ENCODE results near the gene FAM124A.

DNA sequence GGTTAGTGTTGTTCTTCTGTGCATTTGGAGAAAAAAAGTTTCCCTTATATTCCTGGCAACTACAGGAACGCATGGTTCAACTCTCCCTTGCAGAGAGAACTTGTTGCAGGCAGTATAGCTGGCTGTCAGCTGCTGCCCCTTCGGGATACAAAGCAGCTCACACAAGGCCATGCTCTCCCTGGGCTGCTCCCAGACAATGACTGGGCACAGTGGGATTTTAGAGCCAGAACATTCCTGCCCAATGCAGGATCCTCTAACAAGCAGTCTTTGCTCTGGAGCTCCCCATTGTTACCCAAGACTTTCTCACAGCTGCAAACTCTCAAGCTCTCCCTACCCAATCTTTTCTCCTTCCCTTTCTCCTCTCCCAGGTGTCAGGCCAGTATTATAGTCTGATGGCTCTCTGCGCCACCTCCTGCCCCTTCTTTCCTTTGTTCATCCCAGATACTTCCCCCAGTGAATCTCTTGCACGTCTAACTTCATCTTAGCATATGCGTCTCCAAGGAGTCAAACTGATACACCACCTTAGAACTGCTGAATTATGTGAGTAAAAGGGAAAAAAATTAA, 89.8 kb downstream of the FAM124A start:
- TF ChIP-seq, protein P1, sequence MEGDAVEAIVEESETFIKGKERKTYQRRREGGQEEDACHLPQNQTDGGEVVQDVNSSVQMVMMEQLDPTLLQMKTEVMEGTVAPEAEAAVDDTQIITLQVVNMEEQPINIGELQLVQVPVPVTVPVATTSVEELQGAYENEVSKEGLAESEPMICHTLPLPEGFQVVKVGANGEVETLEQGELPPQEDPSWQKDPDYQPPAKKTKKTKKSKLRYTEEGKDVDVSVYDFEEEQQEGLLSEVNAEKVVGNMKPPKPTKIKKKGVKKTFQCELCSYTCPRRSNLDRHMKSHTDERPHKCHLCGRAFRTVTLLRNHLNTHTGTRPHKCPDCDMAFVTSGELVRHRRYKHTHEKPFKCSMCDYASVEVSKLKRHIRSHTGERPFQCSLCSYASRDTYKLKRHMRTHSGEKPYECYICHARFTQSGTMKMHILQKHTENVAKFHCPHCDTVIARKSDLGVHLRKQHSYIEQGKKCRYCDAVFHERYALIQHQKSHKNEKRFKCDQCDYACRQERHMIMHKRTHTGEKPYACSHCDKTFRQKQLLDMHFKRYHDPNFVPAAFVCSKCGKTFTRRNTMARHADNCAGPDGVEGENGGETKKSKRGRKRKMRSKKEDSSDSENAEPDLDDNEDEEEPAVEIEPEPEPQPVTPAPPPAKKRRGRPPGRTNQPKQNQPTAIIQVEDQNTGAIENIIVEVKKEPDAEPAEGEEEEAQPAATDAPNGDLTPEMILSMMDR (IDR thresholded peaks at IDR 0.05): no peak
- no peak for TF ChIP-seq POLR2A (IDR thresholded peaks at IDR 0.05)
